OCI-LY1 (cell line): ENCODE data around the gene EXT2.

Source experiments
- H2AFZ ChIP-seq: fragments of 200-600 bp; sonication (generic), shearing (Covaris generic); 2 replicates; pipeline ENCODE4 v1.6.0; 2014; ENCODE audit warnings: antibody characterized with exemption, mild to moderate bottlenecking, low read length
- H3F3A ChIP-seq: fragments of 200-600 bp; sonication (generic), shearing (Covaris generic); 2 replicates; pipeline ENCODE4 v1.6.0; 2014; ENCODE audit warnings: mild to moderate bottlenecking, antibody characterized with exemption, low read length, moderate library complexity; ENCODE audit not compliant: insufficient read depth
- H3K27ac ChIP-seq: fragments of 200-600 bp; sonication (generic); 2 replicates; pipeline ENCODE4 v1.5.1; 2014; ENCODE audit warnings: low read length, mixed run types, mild to moderate bottlenecking, low read depth; ENCODE audit not compliant: poor library complexity, severe bottlenecking
- H3K27me3 ChIP-seq: fragments of 200-600 bp; sonication (generic); 2 replicates; pipeline ENCODE4 v1.6.0; 2014; ENCODE audit warnings: antibody characterized with exemption, mild to moderate bottlenecking, low read length, moderate library complexity; ENCODE audit not compliant: insufficient read depth
- H3K36me3 ChIP-seq: fragments of 200-600 bp; sonication (generic); 2 replicates; pipeline ENCODE4 v1.6.1; 2014; ENCODE audit warnings: mild to moderate bottlenecking, antibody characterized with exemption, low read length, moderate library complexity, mixed read lengths; ENCODE audit not compliant: insufficient read depth
- H3K4me1 ChIP-seq: fragments of 200-600 bp; sonication (generic); 2 replicates; pipeline ENCODE4 v1.5.1; 2014; ENCODE audit warnings: mild to moderate bottlenecking, low read length, moderate library complexity; ENCODE audit not compliant: insufficient read depth, severe bottlenecking
- H3K4me2 ChIP-seq: fragments of 200-600 bp; sonication (generic), shearing (Covaris generic); 2 replicates; pipeline ENCODE4 v1.6.1; 2014; ENCODE audit warnings: low read length
- H3K4me3 ChIP-seq: fragments of 200-600 bp; sonication (generic); 2 replicates; pipeline ENCODE4 v1.5.1; 2014; ENCODE audit warnings: low read length, low read depth, mild to moderate bottlenecking, mixed read lengths; ENCODE audit not compliant: poor library complexity, severe bottlenecking
- H3K79me2 ChIP-seq: fragments of 200-600 bp; shearing (Covaris generic); 2 replicates; pipeline ENCODE4 v1.6.1; 2016; ENCODE audit warnings: mixed run types, low read length, mixed read lengths; ENCODE audit not compliant: insufficient read depth
- H3K9ac ChIP-seq: fragments of 200-600 bp; sonication (generic), shearing (Covaris generic); 2 replicates; pipeline ENCODE4 v1.6.1; 2014; ENCODE audit warnings: mild to moderate bottlenecking, low read length, mixed read lengths
- H3K9me2 ChIP-seq: fragments of 200-600 bp; sonication (generic), shearing (Covaris generic); 2 replicates; pipeline ENCODE4 v1.6.1; 2014; ENCODE audit warnings: low read depth, mild to moderate bottlenecking, low read length, mixed read lengths
- H3K9me3 ChIP-seq: fragments of 200-600 bp; shearing (Covaris generic); 2 replicates; pipeline ENCODE4 v1.6.1; 2014; ENCODE audit warnings: low read length, mixed read lengths
- H4K20me1 ChIP-seq: fragments of 200-600 bp; sonication (generic), shearing (Covaris generic); 2 replicates; pipeline ENCODE4 v1.6.0; 2016; ENCODE audit warnings: mild to moderate bottlenecking, low read length; ENCODE audit not compliant: insufficient read depth
- CTCF ChIP-seq: fragments of 200-600 bp; sonication (generic), shearing (Covaris generic); IDR thresholded peaks from 2 replicates; pipeline ENCODE4 v1.5.1; 2017; ENCODE audit warnings: mild to moderate bottlenecking, antibody characterized with exemption, low read length, moderate library complexity, mixed read lengths
- EZH2 ChIP-seq: fragments of 200-600 bp; sonication (generic), shearing (Covaris generic); IDR thresholded peaks from 2 replicates; pipeline ENCODE4 v1.8.0; 2017; ENCODE audit warnings: borderline replicate concordance, mixed run types, mild to moderate bottlenecking, antibody characterized with exemption, low read length, moderate library complexity, mixed read lengths

Gene EXT2

GRCh38 chr11:44266056-44266780, 170.7 kb downstream of the EXT2 start:
- H2AFZ ChIP-seq: no peak overlapping the region
- no peaks in the 10 kb centered on the region for H3F3A ChIP-seq
- H3K9me2 ChIP-seq: no peaks in the 10 kb centered on the region
- H3K79me2 ChIP-seq: no peaks in the 10 kb centered on the region
- no peak for TF ChIP-seq EZH2
- TF ChIP-seq CTCF: no peak
- no peaks in the 10 kb centered on the region for H4K20me1 ChIP-seq
- H3K4me3 ChIP-seq: no peak overlapping the region
- H3K36me3 ChIP-seq: no peaks in the 10 kb centered on the region
- no peaks in the 10 kb centered on the region for H3K4me1 ChIP-seq
- H3K9ac ChIP-seq: no peak overlapping the region
- no peaks in the 10 kb centered on the region for H3K27me3 ChIP-seq
- H3K4me2 ChIP-seq: no peak overlapping the region
- no peak overlapping the region for H3K27ac ChIP-seq
- H3K9me3 ChIP-seq: no peaks in the 10 kb centered on the region

- H3K4me1 ChIP-seq: no peaks in the 10 kb centered on the region
- H3K79me2 ChIP-seq: no peaks in the 10 kb centered on the region
- no peaks in the 10 kb centered on the region for H3K9me3 ChIP-seq
- no peak overlapping the region for H3K4me3 ChIP-seq
- no peak overlapping the region for H3K9ac ChIP-seq
- no peaks in the 10 kb centered on the region for H3K9me2 ChIP-seq
- H3K4me2 ChIP-seq: no peak overlapping the region
- H3K27me3 ChIP-seq: no peaks in the 10 kb centered on the region
- H4K20me1 ChIP-seq: no peaks in the 10 kb centered on the region
- no peaks in the 10 kb centered on the region for H3F3A ChIP-seq
- no peak overlapping the region for H2AFZ ChIP-seq
- TF ChIP-seq CTCF: no peak
- no peak for TF ChIP-seq EZH2
- H3K36me3 ChIP-seq: no peaks in the 10 kb centered on the region
- H3K27ac ChIP-seq: no peak overlapping the region
Observed at GRCh38 chr11:44267006-44267749, 171.7 kb downstream of the EXT2 start.

DNA sequence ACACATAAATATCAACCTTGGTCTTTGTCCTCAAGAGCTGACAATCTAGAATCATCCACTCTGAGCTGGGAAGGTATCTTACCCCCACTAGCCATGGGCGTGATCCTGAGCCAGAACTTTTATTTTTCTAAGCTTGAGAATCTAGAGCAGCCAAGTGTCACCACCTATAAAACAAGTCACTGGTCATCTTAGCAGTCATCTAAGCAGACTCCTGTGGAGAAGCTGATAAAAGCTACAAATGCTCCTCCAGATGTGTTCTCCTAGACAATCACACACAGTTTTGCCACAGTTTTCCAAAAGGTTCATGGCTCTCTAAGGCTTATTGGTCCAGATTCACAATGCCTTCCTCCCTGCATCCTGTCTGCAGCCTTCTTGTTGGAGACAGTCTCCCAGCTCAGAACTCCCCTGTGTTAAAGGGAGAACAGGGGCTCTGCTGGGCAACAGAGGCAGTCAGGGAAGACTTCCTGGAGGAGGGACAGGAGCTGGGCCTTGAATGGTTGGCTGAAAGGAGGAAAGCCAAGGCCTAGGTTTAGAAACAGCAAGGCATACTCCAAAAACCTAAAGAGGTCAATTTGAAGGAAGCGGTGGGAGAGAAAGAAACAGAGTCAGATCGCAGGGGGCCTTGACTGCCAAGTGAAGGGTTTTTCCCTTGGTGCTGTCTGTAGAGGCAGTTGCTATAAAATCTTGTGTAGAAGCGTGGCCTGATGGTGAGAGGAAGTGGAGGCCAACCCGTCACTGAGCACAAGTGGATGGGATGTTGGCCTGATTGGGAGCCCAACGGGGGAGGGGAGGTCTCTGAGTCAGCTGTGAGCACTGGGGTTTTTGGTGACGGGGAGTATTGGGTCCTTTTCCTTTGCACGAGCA, 172.5 kb downstream of the EXT2 start:
- Histone ChIP-seq H3K9me3 (no peaks in the 10 kb centered on the region), H3K36me3 (no peaks in the 10 kb centered on the region), H3K79me2 (no peaks in the 10 kb centered on the region), H2AFZ (no peak overlapping the region), H4K20me1 (no peaks in the 10 kb centered on the region), H3K4me1 (no peaks in the 10 kb centered on the region), H3K9me2 (no peaks in the 10 kb centered on the region), H3K27me3 (no peaks in the 10 kb centered on the region), H3F3A (no peaks in the 10 kb centered on the region), H3K4me2 (no peak overlapping the region), H3K9ac (no peak overlapping the region), H3K27ac (no peak overlapping the region), H3K4me3 (no peak overlapping the region)
- TF ChIP-seq CTCF (no peak), EZH2 (no peak)
